ENCODE results near the gene TMEM256. TPM values are rescaled to one million over a fixed set of nuclear protein-coding genes. Genes with fewer than 3 reads are reported as not detected.

Gene TMEM256
- total RNA-seq, 4 donors from 2014 or later = 10.0 to 129 (median 85.6) TPM

DNA sequence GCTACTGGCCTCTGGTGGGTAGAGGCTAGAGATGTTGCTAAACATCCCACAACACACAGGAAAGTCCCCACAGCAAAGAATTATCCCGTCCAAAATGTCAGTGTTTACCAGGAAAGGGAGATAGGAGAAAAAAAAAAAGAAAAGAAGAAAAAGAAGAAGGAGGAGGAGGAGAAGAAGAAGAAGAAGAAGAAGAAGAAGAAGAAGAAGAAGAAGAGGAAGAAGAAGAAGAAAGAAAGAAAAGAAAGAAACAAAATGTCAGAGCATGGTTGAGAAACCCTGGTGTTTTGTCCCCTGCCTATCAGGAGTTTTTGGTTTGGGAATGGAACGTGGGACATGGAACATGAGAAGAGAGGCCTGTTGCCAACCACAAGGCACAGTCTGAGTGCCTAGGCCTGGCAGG, 46.5 kb downstream of the TMEM256 start:
- H3K4me3 ChIP-seq = no peak overlapping the region
- intact Hi-C loops (cut with DNase I; ENCODE audit: low total_unique reads) (loop anchor here (10.0 kb wide), 1 partner anchor 197 kb away; the partner anchor contains the start of gene TNFSF13), in situ Hi-C loops (cut with MboI; ENCODE audit: low pct_ligation_motif_present in 1 of 4, low pct_unique_long_range_greater_than_20kb in 1 of 4, low sequenced_read_pairs in 3 of 4) (loop anchor here in 1 of 4 donors (10.0 kb wide), 1 partner anchor 77 kb away; the partner anchor contains the start of genes FGF11 and TMEM102)
- H3K4me1 ChIP-seq = peaks cover 7 to 38% (median 18%) of the 10 kb centered on the region in 4 donors
- peak overlapping the region in 3 of 4 donors; percentile 22 to 61 (median 55) for H3K27ac ChIP-seq
- no peaks in the 10 kb centered on the region for H3K27me3 ChIP-seq
- 63 to 78% methylated on average over 1 to 2 of the region's 2 CpGs for WGBS, 2 donors (ENCODE audit: low coverage in 1 of 2)
- no peaks in the 10 kb centered on the region for H3K36me3 ChIP-seq
- no peak for DNase-seq
- no peak for TF ChIP-seq POLR2AphosphoS5 (IDR thresholded peaks at IDR 0.05)
- TF ChIP-seq EP300 (IDR thresholded peaks at IDR 0.05; ENCODE audit: low read depth) = no peak
- TF ChIP-seq CTCF (IDR thresholded peaks at IDR 0.05) = no peak
- no peak for TF ChIP-seq POLR2A (IDR thresholded peaks at IDR 0.05)
- no peaks in the 10 kb centered on the region for H3K9me3 ChIP-seq

GRCh38 chr17:7356756-7357155, 47.1 kb downstream of the TMEM256 start:
- H3K9me3 ChIP-seq = no peaks in the 10 kb centered on the region
- H3K36me3 ChIP-seq = no peaks in the 10 kb centered on the region
- WGBS, 2 donors (ENCODE audit: low coverage in 1 of 2) = 60% methylated on average over 8 of the region's 8 CpGs; no CpG with 5 or more reads in 1 of the 2 donors
- peaks cover 7 to 40% (median 20%) of the 10 kb centered on the region in 4 donors for H3K4me1 ChIP-seq
- peak; percentile 13 for DNase-seq
- H3K4me3 ChIP-seq = no peak overlapping the region
- in situ Hi-C loops (cut with MboI; ENCODE audit: low pct_ligation_motif_present in 1 of 4, low pct_unique_long_range_greater_than_20kb in 1 of 4, low sequenced_read_pairs in 3 of 4) (loop anchor here in 1 of 4 donors (10.0 kb wide), 1 partner anchor 78 kb away; the partner anchor contains the start of genes FGF11 and TMEM102), intact Hi-C loops (cut with DNase I; ENCODE audit: low total_unique reads) (loop anchor here (1.0 to 10.0 kb wide), 2 partner anchors 81 to 198 kb away; partner anchors contain the start of gene TNFSF13)
- peak overlapping the region; percentile 22 to 61 (median 39) for H3K27ac ChIP-seq
- TF ChIP-seq EP300 (IDR thresholded peaks at IDR 0.05; ENCODE audit: low read depth) (no peak), CTCF (IDR thresholded peaks at IDR 0.05) (no peak), POLR2AphosphoS5 (IDR thresholded peaks at IDR 0.05) (peak in 1 of 3 donors; percentile 8), POLR2A (IDR thresholded peaks at IDR 0.05) (no peak)
- no peaks in the 10 kb centered on the region for H3K27me3 ChIP-seq

DNA sequence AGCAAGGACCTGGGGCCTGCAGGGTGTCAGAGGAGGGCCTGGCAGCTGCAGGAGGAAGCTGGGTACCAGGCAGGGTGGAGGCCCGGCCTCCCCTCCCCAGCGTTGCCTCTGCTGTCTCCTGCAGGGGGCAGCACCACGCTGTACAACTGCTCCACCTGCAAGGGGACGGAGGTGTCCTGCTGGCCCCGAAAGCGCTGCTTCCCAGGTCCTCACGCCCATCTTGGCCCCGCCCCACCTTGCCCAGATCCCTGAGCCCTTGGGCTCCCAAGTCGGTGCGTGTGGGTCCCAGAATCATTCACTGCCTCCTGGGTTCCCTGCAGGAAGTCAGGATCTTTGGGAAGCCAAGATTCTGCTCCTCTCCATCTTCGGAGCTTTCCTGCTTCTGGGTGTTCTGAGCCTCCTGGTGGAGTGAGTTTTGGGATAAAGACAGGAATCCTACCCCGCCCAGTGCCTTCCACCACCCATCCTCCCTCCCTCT, 47.8 kb downstream of the TMEM256 start:
- in situ Hi-C loops (cut with MboI; ENCODE audit: low pct_ligation_motif_present in 1 of 4, low pct_unique_long_range_greater_than_20kb in 1 of 4, low sequenced_read_pairs in 3 of 4) (loop anchor here in 1 of 4 donors (10.0 kb wide), 1 partner anchor 79 kb away; the partner anchor contains the start of genes FGF11 and TMEM102), intact Hi-C loops (cut with DNase I; ENCODE audit: low total_unique reads) (loop anchor here (1.0 to 10.0 kb wide), 2 partner anchors 81 to 199 kb away; partner anchors contain the start of gene TNFSF13)
- Histone ChIP-seq H3K9me3 (no peaks in the 10 kb centered on the region), H3K27ac (peak overlapping the region; percentile 22 to 61 (median 39)), H3K4me1 (peaks cover 7 to 41% (median 21%) of the 10 kb centered on the region in 4 donors), H3K27me3 (no peaks in the 10 kb centered on the region), H3K36me3 (no peaks in the 10 kb centered on the region), H3K4me3 (no peak overlapping the region)
- TF ChIP-seq CTCF (IDR thresholded peaks at IDR 0.05) = peak; percentile 89 to 94 (median 90)
- no peak for TF ChIP-seq EP300 (IDR thresholded peaks at IDR 0.05; ENCODE audit: low read depth)
- peak in 1 of 3 donors; percentile 25 for TF ChIP-seq POLR2AphosphoS5 (IDR thresholded peaks at IDR 0.05)
- no peak for TF ChIP-seq POLR2A (IDR thresholded peaks at IDR 0.05)
- 6 to 7% methylated on average over 6 to 12 of the region's 12 CpGs for WGBS, 2 donors (ENCODE audit: low coverage in 1 of 2)
- peak; percentile 91 for DNase-seq

DNA sequence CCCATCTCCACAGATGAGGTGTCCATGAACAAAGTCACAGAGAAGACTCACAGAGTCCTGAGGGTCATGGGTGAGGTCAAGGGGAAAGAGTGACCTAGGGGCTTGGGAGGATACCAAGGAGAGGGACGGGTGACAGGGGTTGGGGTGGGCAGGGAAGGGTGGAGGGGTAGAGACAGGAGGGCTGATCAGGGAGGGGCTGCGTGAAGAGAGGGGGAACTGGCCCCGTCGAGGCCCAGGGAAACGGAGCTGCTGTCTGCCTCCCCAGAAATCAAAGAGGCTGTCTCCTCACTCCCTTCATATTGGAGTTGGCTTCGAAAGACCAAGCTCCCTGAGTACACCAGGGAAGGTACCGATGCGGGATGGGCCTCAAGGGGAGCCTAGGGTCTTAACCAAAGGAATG, 48.3 kb downstream of the TMEM256 start:
- Histone ChIP-seq H3K4me3 (no peak overlapping the region), H3K36me3 (no peaks in the 10 kb centered on the region), H3K27ac (peak overlapping the region; percentile 22 to 61 (median 39)), H3K27me3 (no peaks in the 10 kb centered on the region), H3K4me1 (peaks cover 7 to 47% (median 27%) of the 10 kb centered on the region in 4 donors), H3K9me3 (no peaks in the 10 kb centered on the region)
- intact Hi-C loops (cut with DNase I; ENCODE audit: low total_unique reads) = loop anchor here (2.0 to 10.0 kb wide), 2 partner anchors 199 to 443 kb away; partner anchors contain the start of gene TNFSF13
- in situ Hi-C loops (cut with MboI; ENCODE audit: low pct_ligation_motif_present in 1 of 4, low pct_unique_long_range_greater_than_20kb in 1 of 4, low sequenced_read_pairs in 3 of 4) = loop anchor here in 1 of 4 donors (10.0 kb wide), 1 partner anchor 79 kb away; the partner anchor contains the start of genes FGF11 and TMEM102
- TF ChIP-seq EP300 (IDR thresholded peaks at IDR 0.05; ENCODE audit: low read depth) (no peak), POLR2A (IDR thresholded peaks at IDR 0.05) (peak; percentile 18)
- no peak for DNase-seq
- WGBS, 2 donors (ENCODE audit: low coverage in 1 of 2) = 77 to 79% methylated on average over 5 to 8 of the region's 8 CpGs

Measured in transverse colon (tissue), 4 donors.